LNCAP (cell line): Measurements from ENCODE around the gene MEF2D.

Source experiments
- CTCF ChIP-seq: fragments of 450-650 bp; IDR thresholded peaks from 2 replicates; pipeline ENCODE4 v1.5.1; 2017; ENCODE audit warnings: mild to moderate bottlenecking

MEF2D gene

GRCh38 chr1:156481527-156481926 is 19.0 kb downstream of the MEF2D start:
- no peak for TF ChIP-seq CTCF

- peak; percentile 54 for TF ChIP-seq CTCF
These were observed 20.0 kb downstream of the MEF2D start for GRCh38 chr1:156480411-156481192.

GRCh38 chr1:156480016-156480370 is 20.6 kb downstream of the MEF2D start:
- no peak for TF ChIP-seq CTCF

- no peak for TF ChIP-seq CTCF
These were observed 21.2 kb downstream of the MEF2D start for GRCh38 chr1:156479093-156480015.

- no peak for TF ChIP-seq CTCF
These were observed 22.3 kb downstream of the MEF2D start for GRCh38 chr1:156478250-156478627.

- TF ChIP-seq CTCF, result no peak
These were observed 22.9 kb downstream of the MEF2D start for GRCh38 chr1:156477526-156478249.

GRCh38 chr1:156476501-156477298 is 23.9 kb downstream of the MEF2D start:
- TF ChIP-seq CTCF, result no peak
